Measurements from ENCODE around the gene OST4. TPM values are rescaled to one million over a fixed set of nuclear protein-coding genes. Genes with fewer than 3 reads are reported as not detected.

Gene OST4
- total RNA-seq, 1 donor from 2014 or later, result 441 TPM

DNA sequence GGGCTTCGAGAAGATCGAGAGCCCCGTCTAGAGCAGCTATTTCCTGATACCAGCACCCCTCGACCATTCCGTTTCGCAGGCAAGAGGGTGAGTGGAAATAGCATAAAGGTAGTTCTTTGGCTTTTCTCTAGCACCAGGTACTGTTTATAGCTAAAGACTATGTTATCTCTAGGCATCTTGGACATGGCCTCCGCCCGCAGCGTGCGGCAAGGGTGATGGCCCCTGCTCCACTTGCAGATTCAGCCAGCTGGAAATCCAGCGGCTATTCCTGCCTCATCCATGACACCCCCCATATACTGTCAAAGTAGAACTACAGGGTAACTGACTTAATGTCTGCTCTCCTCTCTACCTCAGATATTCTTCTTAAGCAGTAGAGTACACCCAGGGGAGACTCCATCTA, 16.7 kb downstream of the OST4 start:
- DNase-seq (ENCODE audit: low spot score), result no peak

DNA sequence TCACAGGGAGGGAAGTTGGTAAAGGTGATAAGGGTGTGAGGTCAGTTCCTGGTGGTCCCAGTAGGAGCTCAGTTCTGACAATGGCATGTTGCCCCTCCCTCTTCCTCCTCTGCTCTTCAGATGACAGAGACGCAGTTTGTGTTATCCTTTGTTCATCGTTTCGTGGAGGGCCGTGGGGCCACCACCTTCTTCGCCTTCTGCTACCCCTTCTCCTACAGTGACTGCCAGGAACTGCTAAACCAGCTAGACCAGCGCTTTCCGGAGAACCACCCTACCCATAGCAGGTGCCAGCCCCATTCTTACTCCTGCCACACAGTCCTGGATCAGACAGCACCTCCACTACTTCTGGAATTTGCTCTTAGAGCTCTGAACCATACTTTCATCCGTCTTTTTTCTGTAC, 17.7 kb downstream of the OST4 start:
- DNase-seq (ENCODE audit: low spot score), result no peak

DNA sequence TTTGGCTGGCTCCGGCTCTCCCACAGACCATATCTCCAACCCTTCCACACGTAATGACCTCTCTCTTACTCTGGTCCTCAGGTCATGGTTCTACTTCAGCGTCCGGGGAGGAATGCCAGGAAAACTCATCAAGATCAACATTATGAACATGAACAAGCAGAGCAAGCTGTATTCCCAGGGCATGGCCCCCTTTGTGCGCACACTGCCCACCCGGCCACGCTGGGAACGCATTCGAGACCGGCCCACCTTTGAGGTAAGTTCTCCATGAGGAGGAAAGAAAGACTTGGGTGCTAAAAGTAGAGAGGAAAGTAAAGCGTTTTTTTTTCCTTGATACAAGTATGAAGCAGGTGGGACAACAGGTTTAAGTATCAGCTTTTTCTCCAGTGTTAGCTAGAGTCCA, 18.1 kb downstream of the OST4 start:
- DNase-seq (ENCODE audit: low spot score), result no peak

DNA sequence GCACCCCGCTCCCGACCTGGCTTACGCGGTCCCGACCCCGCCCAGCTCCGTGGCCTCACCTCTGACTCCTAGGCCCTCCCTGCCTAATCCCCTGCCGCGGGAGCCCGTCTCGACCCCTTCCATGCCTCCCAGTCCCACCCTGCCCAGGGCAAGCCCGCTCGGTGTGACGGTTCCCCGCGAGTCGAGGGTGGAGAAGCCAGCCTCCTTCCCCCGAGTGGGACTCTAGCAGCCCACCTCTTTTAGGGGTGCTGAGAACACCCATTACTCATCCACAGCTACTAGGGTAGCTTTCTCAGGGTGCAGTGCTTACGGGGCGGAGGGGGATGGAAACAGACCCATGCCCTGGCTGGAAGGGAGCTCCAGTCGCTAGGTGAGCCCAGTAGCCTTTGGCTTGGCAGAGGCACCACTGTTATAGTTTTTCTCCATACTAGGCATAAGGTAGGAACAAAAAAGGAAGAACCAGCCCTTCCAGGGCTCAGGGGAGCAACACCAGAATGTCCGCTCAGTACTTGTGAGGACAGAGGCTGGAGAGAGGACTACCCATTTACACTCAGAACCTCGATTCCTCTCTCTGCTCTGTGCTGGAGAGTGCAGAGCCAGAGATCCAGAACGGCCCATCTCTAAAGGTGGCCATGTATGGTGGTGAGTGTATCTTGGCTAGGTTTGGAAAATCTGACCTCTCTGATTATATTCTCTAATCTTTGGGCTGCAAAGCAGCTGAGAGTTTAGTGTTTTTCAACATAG, 19.4 kb downstream of the OST4 start:
- DNase-seq (ENCODE audit: low spot score), result no peak

DNA sequence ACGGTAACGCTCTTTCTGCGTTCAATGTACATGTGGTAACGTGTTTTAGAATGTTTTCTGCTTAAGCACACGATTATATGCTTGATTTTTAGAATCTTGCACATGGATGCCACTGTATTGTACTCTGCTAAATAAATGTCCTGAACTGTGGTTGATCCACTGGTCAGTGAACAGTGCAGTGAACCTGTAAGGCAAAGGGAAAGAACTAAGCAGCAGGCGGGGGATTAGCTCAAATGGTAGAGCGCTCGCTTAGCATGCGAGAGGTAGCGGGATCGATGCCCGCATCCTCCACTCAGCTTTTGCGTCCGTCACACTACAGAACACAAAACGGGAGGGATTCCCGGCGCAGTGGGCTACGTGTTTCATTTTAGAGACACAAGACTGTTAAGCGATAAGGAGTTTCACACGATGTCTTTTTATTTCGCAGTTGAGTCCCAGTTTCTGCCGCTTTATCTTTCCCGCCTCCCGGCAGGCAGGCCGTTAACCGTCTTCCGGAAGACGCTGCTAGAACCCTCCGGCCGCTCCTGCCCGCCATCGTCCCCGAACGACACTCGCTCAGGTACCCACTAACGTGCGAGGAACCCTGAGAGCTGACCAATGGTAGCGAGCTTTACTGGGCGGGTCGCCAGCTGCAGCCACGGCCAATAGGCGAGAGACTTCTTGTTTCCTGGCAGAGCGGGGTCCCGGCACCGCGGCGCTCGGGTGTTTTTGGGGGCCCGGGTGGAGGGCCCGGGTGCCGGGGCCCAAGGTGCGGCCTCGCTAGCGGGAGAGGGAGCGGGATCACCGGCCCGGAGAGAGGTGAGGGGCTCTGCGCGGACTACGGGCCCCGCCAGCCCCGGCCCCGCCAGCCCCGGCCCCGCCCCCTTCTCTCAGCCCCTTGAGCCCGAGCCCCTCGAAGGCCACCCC, 20.2 kb downstream of the OST4 start, which contains the start of gene AGBL5:
TSS of gene AGBL5 (plus strand) at position 673 of the 906 bp plus-strand sequence. CDS start 1,291 bp downstream, outside the sequence.
- DNase-seq (ENCODE audit: low spot score), result peak; percentile 97

DNA sequence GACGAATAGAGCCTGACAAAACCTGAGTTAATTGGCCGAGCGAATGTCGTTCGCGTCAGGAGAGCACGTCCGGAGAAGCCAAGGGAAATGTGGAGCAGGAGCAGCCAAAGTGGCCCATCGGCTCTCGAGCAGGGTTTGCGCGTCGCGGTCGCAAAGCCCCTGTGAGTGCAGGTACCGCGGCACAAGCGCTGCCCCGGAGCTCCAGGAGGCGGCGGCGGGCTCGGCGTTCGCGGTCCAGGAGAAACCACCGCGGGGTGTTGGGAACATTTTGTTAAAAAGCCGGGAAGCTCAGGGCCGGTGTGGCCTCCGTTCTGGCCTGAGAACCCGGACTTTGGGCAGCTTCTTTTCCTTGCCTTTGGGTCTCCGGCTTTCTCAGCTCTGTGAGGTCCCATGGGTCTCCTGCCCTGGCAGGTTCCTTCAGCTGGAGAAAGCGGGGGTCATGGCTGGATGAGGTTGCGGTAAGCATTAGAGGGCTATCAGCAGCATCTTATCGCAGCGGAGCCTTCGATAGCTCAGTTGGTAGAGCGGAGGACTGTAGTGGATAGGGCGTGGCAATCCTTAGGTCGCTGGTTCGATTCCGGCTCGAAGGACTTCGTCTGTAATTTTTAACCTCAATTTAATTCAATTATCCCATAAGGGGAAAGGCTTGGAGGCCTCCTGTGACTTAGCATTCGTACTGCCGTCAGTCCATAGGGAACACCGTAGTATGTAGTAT, 21.0 kb downstream of the OST4 start:
- DNase-seq (ENCODE audit: low spot score), result peak; percentile 98

DNA sequence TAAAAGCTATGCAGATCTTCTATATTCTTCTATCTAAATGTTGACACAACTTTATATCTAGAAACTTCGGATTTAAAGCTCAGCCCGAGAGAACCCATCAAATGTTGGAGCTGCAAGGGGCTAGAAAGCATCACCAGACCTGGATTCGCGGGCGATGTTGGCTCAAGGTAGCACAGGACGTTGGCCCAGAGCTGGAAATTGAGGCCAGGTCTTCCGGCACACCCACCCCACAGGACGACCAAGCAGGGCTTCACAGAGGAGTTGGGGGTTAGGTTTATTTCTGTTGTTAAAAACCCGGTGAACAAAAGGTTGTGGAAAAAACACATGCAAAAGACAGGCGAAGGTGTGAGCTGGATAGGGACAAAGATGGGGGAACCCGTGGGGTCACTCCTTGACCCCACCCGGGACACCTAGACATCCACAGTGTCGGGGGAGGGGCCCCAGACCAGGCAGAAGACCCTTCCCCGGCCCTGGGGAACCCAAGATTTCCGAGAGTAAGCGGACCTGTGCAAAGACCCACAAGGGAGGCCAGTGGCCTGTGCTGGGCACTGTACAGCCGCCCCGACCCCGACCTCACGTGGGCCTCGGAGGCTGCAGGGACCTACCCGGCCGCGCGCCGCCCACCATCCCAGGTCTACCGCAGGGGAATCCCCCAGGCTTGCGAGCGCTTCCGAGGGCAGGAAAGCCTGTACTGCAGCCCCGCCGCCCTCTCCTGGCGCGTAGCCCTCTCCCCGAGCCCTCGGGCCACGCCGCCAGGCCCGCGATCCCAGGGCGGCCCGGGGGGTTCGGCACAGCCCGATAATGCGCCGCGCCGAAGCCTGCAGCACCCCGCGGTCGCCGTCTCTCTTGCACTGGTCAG, 21.8 kb downstream of the OST4 start:
- DNase-seq (ENCODE audit: low spot score), result no peak

DNA sequence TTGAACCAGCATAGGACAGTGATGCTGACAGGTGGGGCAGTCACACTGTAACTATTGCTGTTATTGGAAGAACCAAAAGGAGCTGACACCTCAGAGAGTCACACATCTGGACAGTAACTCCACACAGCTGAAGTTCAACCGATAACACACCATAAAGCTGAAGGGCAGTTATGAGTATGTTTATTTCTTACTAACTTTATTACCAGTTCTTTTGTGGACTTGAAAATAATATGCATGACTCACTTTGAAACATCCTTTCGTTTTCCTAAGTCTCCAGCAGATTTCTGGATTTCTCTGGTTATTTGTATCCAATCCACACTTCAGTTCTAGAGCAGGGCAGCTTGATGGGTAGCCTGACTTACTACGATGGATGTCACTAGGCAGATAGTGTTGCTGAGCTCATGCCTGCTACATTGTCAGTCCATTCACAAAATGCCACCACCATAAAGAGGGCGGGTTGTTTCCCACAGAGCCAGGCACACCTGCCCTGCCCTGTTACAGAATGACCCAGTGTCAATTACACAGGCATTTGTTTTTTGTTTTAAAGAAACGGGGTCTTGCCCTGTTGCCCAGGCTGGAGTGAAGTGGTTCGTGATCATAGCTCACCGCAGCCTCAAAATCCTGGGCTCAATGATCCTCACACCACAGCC, 28.3 kb downstream of the OST4 start:
- DNase-seq (ENCODE audit: low spot score), result peak; percentile 42

DNA sequence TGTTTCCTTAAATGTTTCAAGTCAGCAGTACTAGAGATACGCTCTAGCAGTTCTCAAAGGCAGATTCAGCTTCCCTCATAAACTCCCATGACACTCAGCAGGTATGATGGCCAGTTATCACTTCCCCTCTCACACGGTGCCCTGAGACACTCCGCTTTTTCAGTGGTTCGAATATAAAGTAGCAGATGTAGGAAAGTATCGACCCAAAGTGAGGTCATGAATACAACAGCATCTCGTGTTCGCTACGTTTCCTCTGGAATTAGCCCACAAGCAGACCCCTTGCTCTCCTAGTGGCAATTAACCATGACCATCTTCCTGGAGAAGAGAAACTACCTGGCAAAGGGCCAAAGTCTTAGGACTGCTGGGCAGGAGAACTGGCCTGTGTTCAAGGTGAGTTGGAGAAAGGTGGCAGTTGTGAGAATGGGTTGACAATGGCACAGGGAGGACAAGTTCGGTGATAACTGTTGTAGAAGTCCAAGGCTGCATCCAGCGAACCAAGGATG, 29.2 kb downstream of the OST4 start:
- no peak for DNase-seq (ENCODE audit: low spot score)

DNA sequence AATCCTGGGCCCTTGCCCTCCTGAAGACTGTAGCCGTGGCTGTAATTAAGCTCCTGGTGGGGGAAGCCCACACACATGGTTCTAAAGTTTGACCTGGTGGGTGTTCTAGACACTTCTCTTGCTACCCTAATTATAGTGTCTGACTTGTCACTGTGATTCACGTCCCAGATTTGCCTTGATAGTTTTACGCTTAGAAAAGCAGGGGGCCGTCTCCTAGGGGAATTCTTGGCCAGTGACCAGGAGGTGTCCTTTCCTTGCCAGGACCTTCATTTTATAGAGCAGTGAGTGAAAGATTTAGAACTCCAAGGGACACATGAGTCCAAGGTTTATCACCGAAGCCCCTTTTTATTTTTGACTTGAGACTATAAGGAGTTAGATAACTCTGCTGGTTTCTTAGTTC, 29.7 kb downstream of the OST4 start:
- DNase-seq (ENCODE audit: low spot score), result no peak

DNA sequence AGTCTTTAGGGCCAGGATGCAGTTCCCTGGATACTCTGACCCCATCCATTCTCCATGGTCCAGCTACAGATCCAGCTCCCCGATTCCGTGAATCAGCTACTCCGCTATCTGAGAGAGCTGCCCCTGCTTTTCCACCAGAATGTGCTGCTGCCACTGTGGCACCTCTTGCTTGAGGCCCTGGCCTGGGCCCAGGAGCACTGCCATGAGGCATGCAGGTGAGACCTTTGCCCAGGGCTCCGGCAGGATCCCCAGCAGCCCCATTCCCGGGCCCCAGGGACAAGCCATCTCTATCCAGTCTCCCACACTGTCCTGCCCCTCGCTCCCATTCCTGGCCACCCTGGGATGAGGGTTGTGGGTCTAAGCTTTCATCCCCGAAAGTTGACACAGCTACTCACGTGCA, 31.2 kb downstream of the OST4 start:
- no peak for DNase-seq (ENCODE audit: low spot score)

DNA sequence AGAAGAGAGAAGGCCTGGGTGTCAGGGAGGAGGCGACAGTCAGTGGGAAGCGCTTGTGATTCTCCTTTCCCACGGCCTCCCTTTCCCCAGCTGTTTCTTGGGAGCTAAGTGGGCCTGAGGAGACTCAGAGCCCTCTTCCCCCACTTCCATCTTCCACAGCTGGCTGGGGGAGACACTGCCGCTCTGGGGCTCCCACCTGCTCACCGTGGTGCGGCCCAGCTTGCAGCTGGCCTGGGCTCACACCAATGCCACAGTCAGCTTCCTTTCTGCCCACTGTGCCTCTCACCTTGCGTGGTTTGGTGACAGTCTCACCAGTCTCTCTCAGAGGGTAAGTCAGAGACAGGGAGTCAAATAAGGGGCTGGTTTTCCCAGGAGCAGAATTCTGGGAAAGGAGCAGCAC, 31.6 kb downstream of the OST4 start:
- no peak for DNase-seq (ENCODE audit: low spot score)

DNA sequence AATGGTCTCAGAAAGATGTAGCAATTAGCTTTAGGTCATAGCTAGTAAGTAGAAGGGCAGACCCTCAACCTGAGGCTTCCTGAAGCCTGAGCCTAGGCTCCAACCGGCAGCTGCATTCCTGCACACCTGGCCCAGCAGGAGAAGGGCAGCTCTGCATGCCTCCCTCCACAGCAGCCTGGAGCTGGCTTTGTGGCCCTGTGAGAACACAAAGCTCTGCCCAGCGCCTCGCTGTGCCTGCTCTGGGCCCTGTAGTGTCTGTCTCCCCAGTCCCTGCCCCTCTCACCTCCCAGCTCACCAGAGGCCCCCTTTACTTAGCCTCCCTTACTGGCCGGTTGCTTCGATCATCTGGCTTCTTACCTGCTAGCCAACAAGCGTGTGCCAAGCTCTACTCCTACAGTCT, 32.0 kb downstream of the OST4 start:
- DNase-seq (ENCODE audit: low spot score), result no peak

DNA sequence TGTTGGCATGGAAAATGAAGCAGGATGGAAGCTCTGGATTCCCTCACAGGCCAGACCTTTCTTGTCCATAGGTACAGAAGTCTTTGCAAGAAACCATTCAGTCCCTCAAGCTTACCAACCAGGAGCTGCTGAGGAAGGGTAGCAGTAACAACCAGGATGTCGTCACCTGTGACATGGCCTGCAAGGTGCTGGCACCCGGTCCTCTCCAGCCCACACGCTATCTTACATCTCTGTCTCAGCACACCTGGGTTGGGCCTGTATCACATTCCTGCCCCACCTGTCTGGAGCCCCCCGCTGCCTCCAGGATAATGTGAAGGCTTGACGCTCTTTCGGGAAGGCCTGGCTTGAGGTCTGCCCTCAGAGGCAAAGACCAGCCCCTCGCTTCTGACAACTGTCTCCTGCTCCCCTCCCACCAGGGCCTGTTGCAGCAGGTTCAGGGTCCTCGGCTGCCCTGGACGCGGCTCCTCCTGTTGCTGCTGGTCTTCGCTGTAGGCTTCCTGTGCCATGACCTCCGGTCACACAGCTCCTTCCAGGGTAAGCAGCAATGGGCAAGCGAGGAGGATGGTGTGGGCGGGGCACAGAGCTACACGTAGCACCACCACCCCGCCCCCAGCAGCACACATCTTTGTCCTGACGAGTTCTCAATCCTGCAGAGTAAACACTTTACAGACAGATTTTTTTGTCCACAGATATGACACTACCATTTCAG, 32.7 kb downstream of the OST4 start:
- no peak for DNase-seq (ENCODE audit: low spot score)

DNA sequence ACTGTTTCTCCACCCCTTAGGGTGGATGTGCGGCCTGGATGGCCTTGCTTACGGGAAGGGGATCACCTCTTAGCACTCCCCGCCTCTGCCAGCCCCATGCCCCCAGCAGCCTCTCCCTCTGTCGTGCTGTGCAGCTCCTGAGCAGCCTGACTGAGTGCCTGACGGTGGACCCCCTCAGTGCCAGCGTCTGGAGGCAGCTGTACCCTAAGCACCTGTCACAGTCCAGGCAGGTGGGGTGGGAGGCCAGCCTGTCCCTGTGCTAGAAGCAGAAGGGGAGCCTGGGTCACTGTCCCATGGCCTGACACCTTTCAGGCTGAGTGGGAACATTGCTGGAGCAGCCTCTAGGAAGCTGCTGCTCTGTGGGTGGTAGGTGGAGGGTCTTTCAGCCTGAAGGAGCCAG, 33.4 kb downstream of the OST4 start:
- no peak for DNase-seq (ENCODE audit: low spot score)

DNA sequence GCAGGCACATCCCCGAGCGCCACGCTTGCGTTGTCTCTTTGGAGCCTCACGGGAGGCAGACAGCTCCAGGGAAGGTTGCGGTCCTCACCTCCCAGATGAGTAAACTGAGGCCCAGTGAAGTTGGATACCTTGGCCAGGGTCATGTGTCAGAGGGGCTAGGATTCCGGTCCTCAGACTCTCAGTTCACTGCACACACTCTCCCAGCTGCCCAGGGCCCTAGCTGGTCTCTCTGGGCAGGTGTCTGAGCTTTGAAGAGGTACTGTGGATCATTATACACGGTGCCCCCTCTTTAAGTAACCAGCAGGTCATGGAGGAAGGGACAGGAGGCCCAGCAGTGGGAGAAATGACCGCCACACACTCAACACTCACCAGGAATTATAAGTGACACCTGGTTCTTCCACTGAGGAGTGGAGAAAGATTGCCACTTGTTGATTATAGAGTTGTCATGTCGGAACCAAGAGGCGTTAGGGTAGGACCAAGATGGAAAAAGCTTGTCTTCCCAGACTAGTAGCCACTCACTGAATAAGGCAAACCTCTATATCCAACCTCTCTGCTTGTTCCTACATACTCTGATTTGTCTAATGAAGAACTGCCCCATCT, 38.1 kb downstream of the OST4 start:
- DNase-seq (ENCODE audit: low spot score), result no peak

DNA sequence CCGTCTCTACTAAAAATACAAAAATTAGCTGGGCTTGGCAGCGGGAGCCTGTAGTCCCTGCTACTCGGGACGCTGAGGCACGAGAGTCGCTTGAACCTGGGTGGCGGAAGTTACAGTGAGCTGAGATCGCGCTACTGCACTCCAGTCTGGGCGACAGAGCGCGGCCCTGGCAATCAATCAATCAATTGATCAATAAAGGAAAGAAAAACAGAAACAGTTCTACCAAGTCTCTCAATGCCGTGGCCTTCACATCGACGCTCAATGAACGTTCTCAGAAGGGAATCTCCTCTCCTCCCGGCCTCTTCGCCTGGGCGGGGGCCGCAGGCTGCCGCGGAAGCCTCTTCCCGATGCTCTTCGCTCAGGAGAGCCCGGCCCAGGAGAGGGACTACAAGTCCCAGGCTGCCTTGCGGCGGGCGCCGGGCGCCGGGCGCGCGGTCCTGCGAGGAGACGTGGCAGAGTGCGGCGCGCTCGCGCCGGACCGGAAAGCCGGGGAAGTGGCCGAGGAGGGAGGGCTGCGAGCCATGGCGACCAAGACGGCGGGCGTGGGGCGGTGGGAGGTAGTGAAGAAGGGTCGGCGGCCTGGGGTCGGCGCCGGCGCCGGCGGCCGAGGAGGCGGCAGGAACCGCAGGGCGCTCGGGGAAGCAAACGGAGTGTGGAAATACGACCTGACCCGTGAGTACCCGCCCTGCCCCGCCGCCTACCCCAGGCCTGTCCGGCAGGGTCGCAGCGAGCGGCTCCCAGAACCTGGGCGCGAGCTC, 38.8 kb downstream of the OST4 start, which contains the start of gene TMEM214:
TSS of gene TMEM214 (plus strand) at position 471 of the 758 bp plus-strand sequence. CDS start at position 522, 51 bp downstream.
- peak; percentile 89 for DNase-seq (ENCODE audit: low spot score)

DNA sequence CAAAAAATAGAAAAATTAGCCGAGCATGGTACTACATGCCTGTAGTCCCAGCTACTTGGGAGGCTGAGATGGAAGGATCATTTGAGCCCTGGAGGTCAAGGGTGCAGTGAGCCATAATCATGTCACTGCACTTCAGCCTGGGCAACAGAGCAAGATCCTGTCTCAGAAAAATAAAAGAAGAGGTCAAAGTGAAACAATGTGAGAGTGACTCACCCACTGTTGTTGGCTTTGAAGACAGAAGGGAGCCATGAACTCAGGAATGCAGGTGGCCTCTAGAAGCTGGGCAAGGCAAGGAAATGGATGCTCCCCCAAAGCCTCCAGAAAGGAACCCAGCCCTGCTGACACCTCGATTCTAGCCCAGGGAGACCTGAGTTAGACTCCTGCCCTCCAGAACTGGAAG, 42.4 kb downstream of the OST4 start:
- DNase-seq (ENCODE audit: low spot score), result no peak
